Uterus (tissue), 2 donors: ENCODE measurements around the gene RNASE8.

Experiments
- CTCF ChIP-seq, 4 experiments: fragments of 200-600 bp in 2 of 4; fragments of 450-650 bp in 2 of 4; sonication (generic) in 2 of 4; IDR thresholded peaks; one replicate each; pipeline ENCODE4 v1.5.1; 2016 to 2019; ENCODE audit warnings: antibody characterized with exemption in 4 of 4, mild to moderate bottlenecking in 2 of 4, moderate library complexity in 1 of 4
- POLR2A ChIP-seq, 2 donors: fragments of 450-650 bp; IDR thresholded peaks; one replicate each; pipeline ENCODE4 v1.6.1; 2016; ENCODE audit warnings: antibody characterized with exemption in 2 of 2, mild to moderate bottlenecking in 1 of 2, moderate library complexity in 1 of 2

- TF ChIP-seq CTCF (IDR thresholded peaks at IDR 0.05) (no peak), POLR2A (IDR thresholded peaks at IDR 0.05) (no peak)
These were observed 42.0 kb downstream of the RNASE8 start for GRCh38 chr14:21099596-21099985.
